Astrocyte (in vitro differentiated cells and primary cell): Measurements from ENCODE around the gene HOXA4. TPM values are rescaled to one million over a fixed set of nuclear protein-coding genes. Genes with fewer than 3 reads are reported as not detected.
A peak's percentile ranks its signal among the peaks of the same experiment; 100 is the strongest.

Experiments
- DNase-seq: peaks from one replicate; pipeline ENCODE4 v3.0.0-alpha.2; 2010; ENCODE audit warnings: low read depth
- FAIRE-seq: peaks from 2 replicates; lab custom pipeline; 2011; peaks lifted over from hg19 to GRCh38; lab: Jason Lieb, UNC
- H2AFZ ChIP-seq: 2 replicates; pipeline ENCODE4 v1.6.0; 2012; ENCODE audit warnings: low read depth, low read length, inconsistent platforms
- H3K27ac ChIP-seq: 2 replicates; pipeline ENCODE4 v1.5.1; 2011; ENCODE audit warnings: low read depth, low read length, inconsistent platforms
- H3K27me3 ChIP-seq: 2 replicates; pipeline ENCODE4 v1.6.0; 2011; ENCODE audit warnings: low read length, inconsistent platforms; ENCODE audit not compliant: insufficient read depth
- H3K36me3 ChIP-seq: 2 replicates; pipeline ENCODE4 v1.5.1; 2011; ENCODE audit warnings: low read length, inconsistent platforms; ENCODE audit not compliant: insufficient read depth
- H3K4me1 ChIP-seq: 2 replicates; pipeline ENCODE4 v1.5.1; 2011; ENCODE audit warnings: low read length, inconsistent platforms; ENCODE audit not compliant: insufficient read depth
- H3K4me2 ChIP-seq: 2 replicates; pipeline ENCODE4 v1.6.0; 2012; ENCODE audit warnings: low read length, inconsistent platforms
- H3K4me3 ChIP-seq: 2 replicates; pipeline ENCODE4 v1.5.1; 2011; ENCODE audit warnings: low read depth, mild to moderate bottlenecking, low read length, inconsistent platforms; ENCODE audit not compliant: insufficient read depth
- H3K79me2 ChIP-seq: 2 replicates; pipeline ENCODE4 v1.6.0; 2012; ENCODE audit warnings: mild to moderate bottlenecking, low read length, inconsistent platforms; ENCODE audit not compliant: insufficient read depth
- H3K9ac ChIP-seq: 2 replicates; pipeline ENCODE4 v1.6.0; 2012; ENCODE audit warnings: mild to moderate bottlenecking, low read length, inconsistent platforms
- H3K9me3 ChIP-seq: 2 replicates; pipeline ENCODE4 v1.5.1; 2012; ENCODE audit warnings: low read depth, mild to moderate bottlenecking, low read length, inconsistent platforms; ENCODE audit not compliant: insufficient read depth
- H4K20me1 ChIP-seq: 2 replicates; pipeline ENCODE4 v1.6.0; 2012; ENCODE audit warnings: low read length, inconsistent platforms; ENCODE audit not compliant: insufficient read depth
- H3K27ac Mint-ChIP-seq: one replicate; pipeline ENCODE4 v1.8.0; 2021; ENCODE audit warnings: mild to moderate bottlenecking, mixed read lengths; ENCODE audit not compliant: unreplicated experiment
- H3K27me3 Mint-ChIP-seq: one replicate; pipeline ENCODE4 v1.8.0; 2021; ENCODE audit warnings: low read depth, mixed read lengths; ENCODE audit not compliant: unreplicated experiment
- H3K36me3 Mint-ChIP-seq: one replicate; pipeline ENCODE4 v1.8.0; 2021; ENCODE audit warnings: low read depth, mixed read lengths; ENCODE audit not compliant: unreplicated experiment
- H3K4me1 Mint-ChIP-seq: one replicate; pipeline ENCODE4 v1.8.0; 2021; ENCODE audit warnings: low read depth, mixed read lengths; ENCODE audit not compliant: unreplicated experiment
- H3K4me3 Mint-ChIP-seq: one replicate; pipeline ENCODE4 v1.8.0; 2021; ENCODE audit warnings: mild to moderate bottlenecking, moderate library complexity, mixed read lengths; ENCODE audit not compliant: unreplicated experiment
- H3K9me3 Mint-ChIP-seq: one replicate; pipeline ENCODE4 v1.8.0; 2021; ENCODE audit warnings: mild to moderate bottlenecking, mixed read lengths; ENCODE audit not compliant: unreplicated experiment
- EZH2 ChIP-seq: IDR thresholded peaks from 2 replicates; pipeline ENCODE4 v1.6.1; 2012; ENCODE audit warnings: mild to moderate bottlenecking, low read length, inconsistent platforms; ENCODE audit not compliant: insufficient read depth
- total RNA-seq: library from RNA; stranded (reverse); gene quantifications from 2 replicates; pipeline ENCODE4 v1.2.1, GENCODE V29; 2021
- TF ChIP-seq, protein P1 (sequence below): IDR thresholded peaks from 2 replicates; pipeline ENCODE4 v1.5.1; 2011; ENCODE audit warnings: low read depth, mild to moderate bottlenecking, inconsistent platforms, low read length, moderate library complexity; ENCODE audit not compliant: insufficient read depth

HOXA4 gene
- total RNA-seq, 1 donor from 2014 or later: not detected

DNA sequence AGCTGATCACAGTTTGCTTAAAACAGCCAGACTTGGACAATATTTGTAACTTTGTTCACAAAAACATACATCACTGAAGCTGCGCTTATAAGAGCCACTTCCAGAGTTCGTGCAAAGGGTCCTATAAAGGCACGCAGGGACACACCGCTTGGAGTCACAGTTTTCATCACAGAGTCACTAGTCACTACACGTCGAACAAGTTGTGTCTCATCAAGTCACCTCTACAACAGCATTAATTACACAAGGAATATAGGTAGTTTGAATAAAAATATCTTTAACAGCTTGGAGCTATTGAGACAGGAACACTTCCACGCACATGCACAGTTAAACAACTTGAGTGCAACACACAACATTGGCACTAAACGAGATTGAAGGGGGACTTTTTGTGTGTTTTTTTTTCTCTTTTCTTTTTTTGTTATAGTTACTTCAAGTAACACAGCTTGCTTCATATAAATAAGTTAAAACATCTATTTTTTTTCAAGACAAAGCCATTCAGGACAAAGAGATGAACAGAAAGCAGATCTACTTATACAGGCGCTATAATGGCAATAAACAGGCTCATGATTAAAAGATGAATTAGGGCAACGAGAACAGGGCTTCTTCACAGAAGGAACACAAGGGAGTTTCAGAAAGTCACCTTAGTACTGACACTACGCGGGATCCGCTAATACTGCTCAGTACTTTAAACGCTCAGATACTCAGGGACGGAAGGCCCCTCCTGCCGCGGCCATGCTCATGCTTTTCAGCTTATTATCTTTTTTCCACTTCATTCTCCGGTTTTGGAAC lies 10.8 kb upstream of the HOXA4 start:
- Histone ChIP-seq H3K36me3 (no peaks in the 10 kb centered on the region), H3K4me3 (no peak overlapping the region), H3K79me2 (no peaks in the 10 kb centered on the region), H3K27ac (no peak overlapping the region), H3K4me2 (peak overlapping the region; percentile 80), H3K4me1 (no peaks in the 10 kb centered on the region), H4K20me1 (peaks cover 2% of the 10 kb centered on the region), H3K9ac (no peak overlapping the region), H3K9me3 (peaks cover 6% of the 10 kb centered on the region), H3K27me3 (peaks cover 99% of the 10 kb centered on the region), H2AFZ (no peak overlapping the region)
- H3K4me1 Mint-ChIP-seq: no peaks in the 10 kb centered on the region
- DNase-seq (no peak), FAIRE-seq (no peak)
- H3K27me3 Mint-ChIP-seq: peaks cover 88% of the 10 kb centered on the region
- H3K9me3 Mint-ChIP-seq: peaks cover 38% of the 10 kb centered on the region
- TF ChIP-seq EZH2: no peak
- TF ChIP-seq, protein P1, sequence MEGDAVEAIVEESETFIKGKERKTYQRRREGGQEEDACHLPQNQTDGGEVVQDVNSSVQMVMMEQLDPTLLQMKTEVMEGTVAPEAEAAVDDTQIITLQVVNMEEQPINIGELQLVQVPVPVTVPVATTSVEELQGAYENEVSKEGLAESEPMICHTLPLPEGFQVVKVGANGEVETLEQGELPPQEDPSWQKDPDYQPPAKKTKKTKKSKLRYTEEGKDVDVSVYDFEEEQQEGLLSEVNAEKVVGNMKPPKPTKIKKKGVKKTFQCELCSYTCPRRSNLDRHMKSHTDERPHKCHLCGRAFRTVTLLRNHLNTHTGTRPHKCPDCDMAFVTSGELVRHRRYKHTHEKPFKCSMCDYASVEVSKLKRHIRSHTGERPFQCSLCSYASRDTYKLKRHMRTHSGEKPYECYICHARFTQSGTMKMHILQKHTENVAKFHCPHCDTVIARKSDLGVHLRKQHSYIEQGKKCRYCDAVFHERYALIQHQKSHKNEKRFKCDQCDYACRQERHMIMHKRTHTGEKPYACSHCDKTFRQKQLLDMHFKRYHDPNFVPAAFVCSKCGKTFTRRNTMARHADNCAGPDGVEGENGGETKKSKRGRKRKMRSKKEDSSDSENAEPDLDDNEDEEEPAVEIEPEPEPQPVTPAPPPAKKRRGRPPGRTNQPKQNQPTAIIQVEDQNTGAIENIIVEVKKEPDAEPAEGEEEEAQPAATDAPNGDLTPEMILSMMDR: no peak
- H3K27ac Mint-ChIP-seq: peak overlapping the region; percentile 2
- H3K36me3 Mint-ChIP-seq: peaks cover 3% of the 10 kb centered on the region
- H3K4me3 Mint-ChIP-seq: no peak overlapping the region

GRCh38 chr7:27140126-27140857 lies 9.7 kb upstream of the HOXA4 start:
- FAIRE-seq (no peak), DNase-seq (no peak)
- H3K4me3 Mint-ChIP-seq: no peak overlapping the region
- Histone ChIP-seq H3K27ac (no peak overlapping the region), H3K79me2 (no peaks in the 10 kb centered on the region), H3K4me3 (no peak overlapping the region), H3K36me3 (no peaks in the 10 kb centered on the region), H2AFZ (no peak overlapping the region), H3K4me1 (peaks cover 6% of the 10 kb centered on the region), H3K9ac (no peak overlapping the region), H3K4me2 (no peak overlapping the region), H3K9me3 (no peaks in the 10 kb centered on the region), H4K20me1 (peaks cover 2% of the 10 kb centered on the region), H3K27me3 (peaks cover 99% of the 10 kb centered on the region)
- peaks cover 29% of the 10 kb centered on the region for H3K9me3 Mint-ChIP-seq
- H3K27ac Mint-ChIP-seq: no peak overlapping the region
- H3K27me3 Mint-ChIP-seq: peaks cover 88% of the 10 kb centered on the region
- H3K36me3 Mint-ChIP-seq: peaks cover 3% of the 10 kb centered on the region
- TF ChIP-seq, protein P1: no peak
- TF ChIP-seq EZH2: no peak
- H3K4me1 Mint-ChIP-seq: no peaks in the 10 kb centered on the region
